Cerebellar nuclear complex (tissue), 1 donor: Measurements from ENCODE around the gene KCNB1.

Experiments used
- DNase-seq, 2 experiments: peaks; one replicate each; lab custom pipeline; 2025; lab: John Stamatoyannopoulos, UW

Gene KCNB1

GRCh38 chr20:49469060-49469459 lies 13.4 kb downstream of the KCNB1 start:
- DNase-seq = no peak

GRCh38 chr20:49468412-49468811 lies 14.1 kb downstream of the KCNB1 start:
- no peak for DNase-seq

GRCh38 chr20:49466114-49466912 lies 16.2 kb downstream of the KCNB1 start:
- no peak for DNase-seq

GRCh38 chr20:49464556-49464955 lies 17.9 kb downstream of the KCNB1 start:
- no peak for DNase-seq

GRCh38 chr20:49462626-49463025 lies 19.8 kb downstream of the KCNB1 start:
- DNase-seq = no peak

GRCh38 chr20:49461894-49462620 lies 20.4 kb downstream of the KCNB1 start:
- DNase-seq = no peak

GRCh38 chr20:49460916-49461315 lies 21.6 kb downstream of the KCNB1 start:
- DNase-seq = no peak

- DNase-seq = no peak
Measured at GRCh38 chr20:49460131-49460530, 22.3 kb downstream of the KCNB1 start.

- DNase-seq = no peak
Measured at GRCh38 chr20:49459684-49460083, 22.8 kb downstream of the KCNB1 start.

- no peak for DNase-seq
Measured at GRCh38 chr20:49457444-49457843, 25.0 kb downstream of the KCNB1 start.

GRCh38 chr20:49456646-49457045 lies 25.8 kb downstream of the KCNB1 start:
- DNase-seq = no peak

GRCh38 chr20:49455691-49456090 lies 26.8 kb downstream of the KCNB1 start:
- peak; percentile 67 to 81 for DNase-seq

GRCh38 chr20:49452011-49452482 lies 30.4 kb downstream of the KCNB1 start:
- DNase-seq = no peak

- no peak for DNase-seq
Measured at GRCh38 chr20:49450281-49450721, 32.2 kb downstream of the KCNB1 start.

- no peak for DNase-seq
Measured at GRCh38 chr20:49448917-49449316, 33.6 kb downstream of the KCNB1 start.

GRCh38 chr20:49447946-49448809 lies 34.3 kb downstream of the KCNB1 start:
- DNase-seq = no peak

GRCh38 chr20:49447364-49447763 lies 35.1 kb downstream of the KCNB1 start:
- DNase-seq = no peak

GRCh38 chr20:49446808-49447207 lies 35.7 kb downstream of the KCNB1 start:
- no peak for DNase-seq

- DNase-seq = no peak
Measured at GRCh38 chr20:49446080-49446479, 36.4 kb downstream of the KCNB1 start.

GRCh38 chr20:49445176-49445575 lies 37.3 kb downstream of the KCNB1 start:
- DNase-seq = no peak

GRCh38 chr20:49444553-49444990 lies 37.9 kb downstream of the KCNB1 start:
- no peak for DNase-seq

GRCh38 chr20:49437057-49437456 lies 45.4 kb downstream of the KCNB1 start:
- no peak for DNase-seq
